Measurements from ENCODE around the gene EFCAB10.
"Not testable (repeated sequence)": the region's sequence is repeated elsewhere in the genome, so short reads cannot be mapped to it uniquely, and the experiment has no call there.

The EFCAB10 gene, protein sequence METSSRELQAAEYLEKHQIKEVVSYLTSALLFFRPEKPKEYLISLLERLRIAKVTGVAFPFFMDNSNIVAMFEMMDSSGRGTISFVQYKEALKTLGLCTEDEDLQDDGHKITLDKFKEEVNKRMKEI

DNA sequence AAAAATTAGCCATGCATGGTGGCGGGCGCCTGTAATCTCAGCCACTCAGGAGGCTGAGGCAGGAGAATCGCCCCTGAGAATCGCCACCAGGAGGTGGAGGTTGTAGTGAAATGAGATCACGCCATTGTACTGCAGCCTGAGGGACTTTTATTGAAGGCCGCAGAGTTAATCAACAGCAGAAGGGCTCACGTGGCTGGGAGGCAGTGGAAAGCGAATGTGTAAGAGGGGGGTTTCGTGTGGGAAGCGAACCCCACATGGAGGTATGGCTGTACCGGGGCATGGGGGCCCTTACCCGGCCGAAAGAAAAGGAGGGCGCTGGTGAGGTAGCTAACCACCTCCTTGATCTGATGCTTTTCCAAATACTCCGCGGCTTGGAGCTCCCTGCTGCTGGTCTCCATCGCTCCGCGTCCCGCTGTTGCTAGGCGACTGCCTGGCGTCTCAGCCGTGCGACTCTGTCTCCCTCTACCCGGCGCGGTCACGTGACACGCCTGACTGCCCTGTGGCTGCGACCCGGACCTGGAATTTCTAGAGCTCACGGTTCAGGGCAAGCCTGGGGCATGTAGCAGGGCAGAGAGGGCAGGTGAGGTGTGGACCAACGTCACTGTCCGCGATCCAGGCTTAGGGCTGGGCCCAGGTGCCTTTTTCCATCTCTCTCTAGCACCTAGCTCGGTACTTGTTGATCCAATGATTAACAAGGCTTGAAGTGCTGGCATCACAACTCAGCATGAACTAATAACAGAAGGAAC lies at the start of gene EFCAB10:
Gene EFCAB10 (minus strand): TSS at position 428 of the 746 bp plus-strand sequence. CDS start 30 bp downstream, at position 398.
- no peak for DNase-seq

DNA sequence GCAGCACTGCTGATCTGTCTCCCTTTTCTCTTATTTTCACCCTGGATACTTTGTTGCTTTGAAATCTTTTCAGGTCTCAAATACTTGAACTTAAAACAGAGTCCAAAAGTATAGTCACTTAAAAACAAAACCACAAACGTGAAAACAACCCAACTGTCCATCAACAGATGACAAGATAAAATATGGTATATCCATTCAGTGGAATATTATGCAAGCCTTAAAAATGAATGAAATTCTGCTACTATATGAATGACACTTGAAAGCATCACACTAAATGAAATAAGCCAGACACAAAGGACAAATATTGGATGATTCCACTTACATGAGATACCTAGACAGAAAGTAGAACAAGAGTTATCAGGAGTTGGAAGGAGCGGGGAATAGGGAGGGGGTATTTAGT lies 44.7 kb upstream of the EFCAB10 start:
- DNase-seq, result no peak

DNA sequence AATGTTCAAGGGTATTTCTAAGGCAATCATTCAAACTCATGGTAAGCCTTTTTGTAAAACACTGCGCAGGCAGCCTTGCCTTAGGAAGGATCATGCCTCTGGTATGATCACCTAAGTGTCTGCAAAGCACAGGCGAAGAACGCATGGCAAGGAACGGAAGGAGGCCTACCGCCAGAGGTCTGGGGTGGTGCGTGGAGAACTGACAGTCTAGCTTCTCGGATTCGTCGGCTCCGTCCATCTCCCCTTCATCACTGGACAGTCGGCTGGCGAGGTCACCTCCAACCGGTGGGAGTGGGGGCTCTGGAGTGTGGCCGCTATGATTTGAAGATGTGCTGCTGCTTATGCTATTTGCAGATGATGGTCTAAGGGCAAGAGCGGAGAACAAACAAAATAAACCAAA lies 42.6 kb upstream of the EFCAB10 start:
- DNase-seq, result no peak

GRCh38 chr7:105623378-105623777 lies 42.1 kb upstream of the EFCAB10 start:
- DNase-seq, result no peak

- DNase-seq, result no peak
Observed at GRCh38 chr7:105622106-105622731, 40.9 kb upstream of the EFCAB10 start.

DNA sequence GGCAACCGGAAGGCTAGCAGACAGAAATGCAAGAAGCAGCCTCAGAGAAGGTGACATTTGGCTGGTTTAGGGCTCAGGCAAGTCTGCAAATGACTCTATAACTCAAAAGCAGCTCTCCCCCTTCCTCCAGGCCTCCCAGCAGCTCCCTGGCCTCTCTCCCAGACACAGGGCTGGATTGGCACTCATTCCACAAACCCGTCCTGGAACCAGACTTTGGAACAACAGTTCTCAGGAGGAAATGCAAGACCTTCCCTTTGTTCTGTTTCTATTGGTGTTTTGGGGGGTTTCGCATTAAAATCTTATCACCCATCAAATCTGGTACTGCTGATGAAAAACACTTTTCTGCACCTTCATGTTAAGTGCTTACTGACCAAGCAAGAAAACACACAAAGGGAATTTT lies 40.3 kb upstream of the EFCAB10 start:
- DNase-seq, result no peak

- DNase-seq, result no peak
Observed at GRCh38 chr7:105621176-105621575, 39.9 kb upstream of the EFCAB10 start.

- no peak for DNase-seq
Observed at GRCh38 chr7:105619590-105619989, 38.3 kb upstream of the EFCAB10 start.

GRCh38 chr7:105618016-105618296 lies 36.7 kb upstream of the EFCAB10 start:
- no peak for DNase-seq

GRCh38 chr7:105617280-105618015 lies 36.2 kb upstream of the EFCAB10 start:
- DNase-seq, result no peak

DNA sequence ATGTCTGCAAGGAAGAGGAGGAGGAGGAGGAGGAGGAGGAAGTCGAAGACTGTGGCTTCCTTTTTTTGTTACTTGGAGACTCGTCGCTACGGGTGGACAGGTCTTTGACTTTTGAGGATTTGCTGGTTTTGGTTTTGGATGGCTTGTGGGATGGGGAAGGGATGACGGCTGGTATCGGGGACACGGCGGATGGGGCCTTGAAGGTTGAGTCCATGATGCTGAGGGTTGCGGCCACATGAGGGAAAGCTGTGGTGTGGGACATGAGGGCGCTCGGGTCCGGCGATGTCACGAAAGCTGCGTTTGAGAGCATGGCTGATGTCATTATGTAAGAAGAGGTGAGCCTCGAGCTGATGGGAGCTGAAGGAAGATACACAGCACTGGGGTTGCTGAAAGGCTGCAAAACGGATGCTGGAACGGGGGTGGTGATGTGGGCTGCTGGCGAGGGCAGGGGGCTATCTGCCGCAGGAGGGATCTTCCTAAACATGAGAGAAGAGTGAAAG lies 33.1 kb upstream of the EFCAB10 start:
- DNase-seq, result no peak

DNA sequence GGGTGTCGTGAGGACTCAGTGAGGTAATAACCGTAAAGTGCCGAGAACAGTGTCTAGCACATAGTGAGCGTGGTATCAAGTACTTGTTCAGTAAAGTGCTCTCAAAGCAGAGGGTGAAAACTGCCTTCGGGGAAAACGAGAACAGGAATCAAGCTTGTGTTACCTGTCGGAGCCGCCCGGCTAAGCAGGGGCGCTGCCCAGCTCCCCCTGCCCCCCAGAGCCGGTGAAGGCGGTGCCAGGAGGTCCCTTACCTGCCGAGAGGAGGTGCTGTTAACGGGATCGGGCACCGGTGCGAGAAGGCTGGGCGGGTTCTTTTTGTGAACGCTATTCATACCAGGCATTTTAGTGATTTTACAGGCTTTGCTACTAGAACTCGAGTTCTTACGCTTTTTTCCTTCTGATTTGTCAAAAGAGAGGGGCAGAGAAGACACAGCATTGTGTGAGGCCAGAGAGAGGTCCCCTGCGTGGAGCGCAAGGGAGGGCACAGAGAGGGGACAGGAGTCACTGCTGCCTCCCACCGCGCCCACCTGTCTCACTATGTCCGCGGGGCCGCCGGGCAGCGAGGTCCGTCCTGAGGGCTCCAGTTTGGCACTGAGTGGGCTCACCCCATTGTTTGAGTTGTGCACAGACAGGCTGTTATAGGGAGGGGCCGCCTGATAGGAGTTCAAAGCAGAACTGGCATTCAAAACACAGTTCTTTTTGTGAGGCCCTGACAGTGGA lies 32.5 kb upstream of the EFCAB10 start:
- DNase-seq, result no peak

GRCh38 chr7:105612806-105613205 lies 31.5 kb upstream of the EFCAB10 start:
- DNase-seq, result no peak

GRCh38 chr7:105611856-105612775 lies 30.8 kb upstream of the EFCAB10 start:
- DNase-seq, result no peak

- no peak for DNase-seq
Observed at GRCh38 chr7:105610165-105610930, 29.1 kb upstream of the EFCAB10 start.

- no peak for DNase-seq
Observed at GRCh38 chr7:105602325-105603305, 21.3 kb upstream of the EFCAB10 start.

DNA sequence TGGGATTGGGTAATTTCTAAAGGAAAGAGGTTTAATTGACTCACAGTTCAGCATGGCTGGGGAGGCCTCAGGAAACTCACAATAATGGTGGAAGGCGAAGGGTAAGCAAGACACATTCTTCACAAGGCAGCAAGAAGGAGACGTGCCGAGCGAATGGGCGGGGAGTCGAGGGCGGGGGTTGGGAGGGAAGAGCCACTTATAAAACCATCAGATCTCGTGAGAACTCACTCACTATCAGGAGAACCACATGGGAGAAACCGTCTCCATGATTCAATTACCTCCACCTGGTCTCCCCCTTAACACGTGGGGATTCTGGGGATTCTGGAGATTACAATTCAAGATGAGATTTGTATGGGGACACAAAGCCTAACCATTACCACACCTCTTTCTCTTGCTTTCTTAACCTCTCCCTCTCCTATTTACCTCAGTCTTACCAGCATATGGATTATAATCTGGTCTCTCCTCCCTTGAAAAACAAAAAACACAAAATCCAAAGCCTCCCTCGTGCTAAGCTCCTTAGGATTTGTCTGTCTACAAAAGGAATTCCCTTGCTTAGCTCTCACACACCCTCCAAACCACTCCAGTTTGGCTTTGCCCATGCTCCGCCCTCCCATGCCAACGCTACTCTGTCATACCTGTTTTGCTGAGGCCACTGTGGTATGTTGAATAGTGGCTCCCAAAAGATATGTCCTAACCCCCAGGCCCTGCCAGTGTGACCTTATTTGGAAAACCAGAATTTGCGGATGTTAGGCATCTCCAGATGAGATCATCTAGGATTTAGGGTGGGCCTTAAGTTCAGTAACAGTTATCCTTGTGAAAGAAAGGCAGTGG lies 19.6 kb upstream of the EFCAB10 start:
- DNase-seq, result no peak

- DNase-seq, result no peak
Observed at GRCh38 chr7:105599551-105599950, 18.3 kb upstream of the EFCAB10 start.

DNA sequence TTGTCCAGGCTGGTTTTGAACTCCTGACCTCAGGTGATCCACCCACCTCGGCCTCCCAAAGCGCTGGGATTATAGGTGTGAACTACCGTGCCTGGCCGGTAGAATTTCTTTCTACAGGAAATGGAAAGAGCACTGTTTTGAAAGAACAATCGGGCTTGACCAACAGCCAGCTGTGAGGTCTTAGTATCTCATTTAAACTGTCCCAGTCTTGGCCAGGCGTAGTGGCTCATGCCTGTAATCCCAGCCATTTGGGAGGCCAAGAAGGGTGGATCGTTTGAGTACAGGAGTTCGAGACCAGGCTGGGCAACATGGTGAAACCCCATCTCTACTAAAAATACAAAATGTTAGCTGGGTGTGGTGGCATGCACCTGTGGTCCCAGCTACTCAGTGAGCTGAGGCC lies 17.8 kb upstream of the EFCAB10 start:
- not testable (repeated sequence) for DNase-seq
